Effector CD8-positive, alpha-beta T cell (primary cell): ENCODE measurements around the gene DDAH1.
"Not testable (repeated sequence)": the region's sequence is repeated elsewhere in the genome, so short reads cannot be mapped to it uniquely, and the experiment has no call there.

Experiments
- DNase-seq: peaks from one replicate; lab custom pipeline; 2025; lab: John Stamatoyannopoulos, UW

The DDAH1 gene

GRCh38 chr1:85359874-85360721 lies 104.9 kb downstream of the DDAH1 start:
- DNase-seq: no peak

- no peak for DNase-seq
Measured at GRCh38 chr1:85358702-85359438, 106.1 kb downstream of the DDAH1 start.

GRCh38 chr1:85357817-85358216 lies 107.1 kb downstream of the DDAH1 start:
- DNase-seq: no peak

- no peak for DNase-seq
Measured at GRCh38 chr1:85356130-85356529, 108.8 kb downstream of the DDAH1 start.

GRCh38 chr1:85352055-85352454 lies 112.9 kb downstream of the DDAH1 start:
- DNase-seq: no peak

- no peak for DNase-seq
Measured at GRCh38 chr1:85351202-85351828, 113.6 kb downstream of the DDAH1 start.

- DNase-seq: no peak
Measured at GRCh38 chr1:85349224-85349623, 115.7 kb downstream of the DDAH1 start.

GRCh38 chr1:85347908-85348307 lies 117.1 kb downstream of the DDAH1 start:
- no peak for DNase-seq

GRCh38 chr1:85347275-85347674 lies 117.7 kb downstream of the DDAH1 start:
- DNase-seq: not testable (repeated sequence)

GRCh38 chr1:85344256-85344694 lies 120.7 kb downstream of the DDAH1 start:
- no peak for DNase-seq

- DNase-seq: no peak
Measured at GRCh38 chr1:85343612-85344255, 121.2 kb downstream of the DDAH1 start.

GRCh38 chr1:85343213-85343611 lies 121.7 kb downstream of the DDAH1 start:
- DNase-seq: no peak

GRCh38 chr1:85342207-85342606 lies 122.8 kb downstream of the DDAH1 start:
- DNase-seq: no peak

- no peak for DNase-seq
Measured at GRCh38 chr1:85340427-85340826, 124.5 kb downstream of the DDAH1 start.

GRCh38 chr1:85339656-85340399 lies 125.1 kb downstream of the DDAH1 start:
- no peak for DNase-seq

GRCh38 chr1:85339089-85339488 lies 125.9 kb downstream of the DDAH1 start:
- no peak for DNase-seq

GRCh38 chr1:85334962-85335361 lies 130.0 kb downstream of the DDAH1 start:
- DNase-seq: no peak

GRCh38 chr1:85333186-85333585 lies 131.8 kb downstream of the DDAH1 start:
- DNase-seq: no peak

- DNase-seq: no peak
Measured at GRCh38 chr1:85332575-85332974, 132.4 kb downstream of the DDAH1 start.

GRCh38 chr1:85330711-85331290 lies 134.2 kb downstream of the DDAH1 start:
- DNase-seq: no peak

GRCh38 chr1:85330214-85330631 lies 134.7 kb downstream of the DDAH1 start:
- no peak for DNase-seq
